H1 (cell line): ENCODE data around the gene CAMK1G. TPM values are rescaled to one million over a fixed set of nuclear protein-coding genes. Genes with fewer than 3 reads are reported as not detected.

Experiments
- CTCF ChIA-PET: fragments of 300-600 bp; sonication (Branson Sonifier 250); formaldehyde crosslinking; loops from one replicate; lab custom pipeline; 2021; ENCODE audit not compliant: partially characterized antibody; lab: Charles Lee
- POLR2A ChIA-PET: fragments of 300-600 bp; sonication (Branson Sonifier 250); formaldehyde crosslinking; loops from one replicate; lab custom pipeline; 2021; ENCODE audit warnings: inconsistent platforms; ENCODE audit not compliant: partially characterized antibody; lab: Charles Lee
- DNase-seq, 2 experiments: peaks; one replicate each; pipeline versions ENCODE4 v3.0.0 to v3.0.0-alpha.2; 2010 to 2022; ENCODE audit warnings: low spot score in 2 of 2, low read depth in 1 of 2, mixed read lengths in 1 of 2
- FAIRE-seq: peaks from 2 replicates; lab custom pipeline; 2011; peaks lifted over from hg19 to GRCh38; lab: Jason Lieb, UNC
- H2AFZ ChIP-seq: 2 replicates; pipeline ENCODE4 v1.8.1; 2012; ENCODE audit warnings: low read length, inconsistent platforms
- H2AK5ac ChIP-seq: 2 replicates; pipeline ENCODE4 v1.6.1; 2013; ENCODE audit warnings: low read depth, low read length
- H2BK120ac ChIP-seq: replicated peaks from 2 replicates; pipeline ENCODE3; 2013; ENCODE audit warnings: low read depth, low read length, inconsistent platforms
- H2BK12ac ChIP-seq: 2 replicates; pipeline ENCODE4 v1.6.1; 2013; ENCODE audit warnings: low read depth, low read length
- H2BK15ac ChIP-seq: 2 replicates; pipeline ENCODE4 v1.6.1; 2013; ENCODE audit warnings: low read length
- H2BK20ac ChIP-seq: 2 replicates; pipeline ENCODE4 v1.6.1; 2013; ENCODE audit warnings: low read length
- H2BK5ac ChIP-seq: 2 replicates; pipeline ENCODE4 v1.6.1; 2013; ENCODE audit warnings: low read depth, low read length
- H3K14ac ChIP-seq: 2 replicates; pipeline ENCODE4 v1.6.1; 2013; ENCODE audit warnings: inconsistent platforms; ENCODE audit not compliant: insufficient read length
- H3K18ac ChIP-seq: 2 replicates; pipeline ENCODE4 v1.6.1; 2013; ENCODE audit warnings: low read length; ENCODE audit errors: extremely low read depth
- H3K23ac ChIP-seq: 2 replicates; pipeline ENCODE4 v1.6.1; 2013; ENCODE audit warnings: inconsistent platforms; ENCODE audit not compliant: insufficient read length
- H3K23me2 ChIP-seq: 2 replicates; pipeline ENCODE4 v1.6.1; 2013; ENCODE audit warnings: low read depth, low read length
- H3K27ac ChIP-seq: 2 replicates; pipeline ENCODE4 v1.6.1; 2011; ENCODE audit warnings: low read depth, low read length, inconsistent platforms
- H3K27me3 ChIP-seq, 4 experiments: replicated peaks in 1 of 4; 1 replicate in 1 of 4; 2 replicates in 3 of 4; pipeline versions ENCODE4 v1.6.1 to v1.8.1; 2011 to 2013; ENCODE audit warnings: low read length in 3 of 4, mild to moderate bottlenecking in 3 of 4, inconsistent platforms in 2 of 4, mixed read lengths in 2 of 4, moderate library complexity in 1 of 4; ENCODE audit not compliant: control insufficient read depth in 3 of 4, insufficient read depth in 3 of 4; ENCODE audit errors: extremely low read depth in 1 of 4
- H3K36me3 ChIP-seq, 4 experiments: 2 replicates each; pipeline versions ENCODE4 v1.6.1 to v1.8.1; 2011 to 2013; ENCODE audit warnings: mild to moderate bottlenecking in 4 of 4, low read length in 3 of 4, moderate library complexity in 2 of 4, control low read depth in 1 of 4, inconsistent platforms in 1 of 4; ENCODE audit not compliant: insufficient read depth in 4 of 4, control insufficient read depth in 2 of 4
- H3K4ac ChIP-seq: replicated peaks from 2 replicates; pipeline ENCODE3; 2013; ENCODE audit warnings: low read length, low read depth, mixed read lengths, inconsistent platforms; ENCODE audit not compliant: insufficient read length
- H3K4me1 ChIP-seq, 4 experiments: replicated peaks in 1 of 4; 1 replicate in 1 of 4; 2 replicates in 3 of 4; pipeline versions ENCODE4 v1.6.1 to v1.8.1; 2011 to 2013; ENCODE audit warnings: low read length in 3 of 4, inconsistent platforms in 2 of 4, mixed read lengths in 1 of 4; ENCODE audit not compliant: insufficient read depth in 4 of 4, control insufficient read depth in 3 of 4
- H3K4me2 ChIP-seq, 2 experiments: 2 replicates each; pipeline versions ENCODE4 v1.6.1 to v1.8.1; 2011 to 2013; ENCODE audit warnings: low read depth in 2 of 2, low read length in 2 of 2, control low read depth in 1 of 2, inconsistent platforms in 1 of 2, mild to moderate bottlenecking in 1 of 2; ENCODE audit not compliant: insufficient read depth in 1 of 2
- H3K4me3 ChIP-seq, 4 experiments: fragments of 200-600, 300-600 bp in 1 of 4; sonication (generic), shearing (Covaris generic), sonication (Bioruptor Twin) in 1 of 4; 2 replicates each; pipeline versions ENCODE4 v1.5.1 to v1.8.1; 2011 to 2016; ENCODE audit warnings: low read length in 4 of 4, low read depth in 3 of 4, control low read depth in 2 of 4, inconsistent platforms in 2 of 4, mild to moderate bottlenecking in 2 of 4, mixed read lengths in 1 of 4, moderate library complexity in 1 of 4; ENCODE audit not compliant: insufficient read depth in 2 of 4; ENCODE audit errors: extremely low read depth in 1 of 4
- H3K56ac ChIP-seq: replicated peaks from 2 replicates; pipeline ENCODE3; 2013; ENCODE audit warnings: low read depth, mild to moderate bottlenecking, mixed read lengths, low read length, inconsistent platforms; ENCODE audit not compliant: insufficient read length
- H3K79me1 ChIP-seq: 2 replicates; pipeline ENCODE4 v1.6.1; 2013; ENCODE audit warnings: low read depth, low read length, control low read depth
- H3K79me2 ChIP-seq, 2 experiments: 2 replicates each; pipeline versions ENCODE4 v1.6.1 to v1.8.1; 2012 to 2013; ENCODE audit warnings: low read length in 2 of 2, mild to moderate bottlenecking in 2 of 2, inconsistent platforms in 1 of 2; ENCODE audit not compliant: insufficient read depth in 2 of 2, control insufficient read depth in 1 of 2
- H3K9ac ChIP-seq, 4 experiments: replicated peaks in 1 of 4; 1 replicate in 1 of 4; 2 replicates in 3 of 4; pipeline versions ENCODE4 v1.6.1 to v1.8.1; 2011 to 2013; ENCODE audit warnings: low read depth in 3 of 4, low read length in 3 of 4, control low read depth in 2 of 4, mild to moderate bottlenecking in 2 of 4, moderate library complexity in 2 of 4, inconsistent platforms in 1 of 4; ENCODE audit errors: extremely low read depth in 1 of 4
- H3K9me3 ChIP-seq, 2 experiments: 2 replicates each; pipeline versions ENCODE4 v1.6.1 to v1.8.1; 2012 to 2013; ENCODE audit warnings: mild to moderate bottlenecking in 2 of 2, moderate library complexity in 2 of 2, control low read depth in 1 of 2, inconsistent platforms in 1 of 2, low read depth in 1 of 2, low read length in 1 of 2, mixed read lengths in 1 of 2; ENCODE audit not compliant: insufficient read depth in 2 of 2
- H4K20me1 ChIP-seq, 2 experiments: replicated peaks in 1 of 2; 2 replicates each; pipeline versions ENCODE3 to v1.8.1; 2011 to 2013; ENCODE audit warnings: inconsistent platforms in 2 of 2, low read length in 2 of 2, mild to moderate bottlenecking in 1 of 2; ENCODE audit not compliant: insufficient read depth in 2 of 2, control insufficient read depth in 1 of 2
- H4K5ac ChIP-seq: 2 replicates; pipeline ENCODE4 v1.6.1; 2013; ENCODE audit warnings: low read length, low read depth, mixed read lengths, inconsistent platforms; ENCODE audit not compliant: insufficient read length
- H4K8ac ChIP-seq: 2 replicates; pipeline ENCODE4 v1.8.0; 2013; ENCODE audit warnings: mild to moderate bottlenecking, moderate library complexity, low read length, inconsistent platforms; ENCODE audit not compliant: insufficient read depth; ENCODE audit errors: extremely low read depth
- H4K91ac ChIP-seq: replicated peaks from 2 replicates; pipeline ENCODE3; 2013; ENCODE audit warnings: low read length, mixed read lengths, inconsistent platforms; ENCODE audit not compliant: insufficient read length
- CTBP2 ChIP-seq: IDR thresholded peaks from 2 replicates; pipeline ENCODE4 v1.7.0; 2011; ENCODE audit warnings: borderline replicate concordance, mild to moderate bottlenecking, moderate library complexity, mixed read lengths, low read length; ENCODE audit not compliant: insufficient read depth, insufficient read length
- EZH2 ChIP-seq: fragments of 200-600 bp; sonication (generic); IDR thresholded peaks from 2 replicates; pipeline ENCODE4 v1.7.1; 2012; ENCODE audit warnings: low read depth, mild to moderate bottlenecking, moderate library complexity, low read length, inconsistent platforms; ENCODE audit not compliant: severe bottlenecking
- JUND ChIP-seq: IDR thresholded peaks from 2 replicates; pipeline ENCODE4 v1.6.1; 2011; ENCODE audit warnings: mild to moderate bottlenecking, improper control_type of control experiment, low read length
- RXRA ChIP-seq: IDR thresholded peaks from 2 replicates; pipeline ENCODE4 v1.6.1; 2011; ENCODE audit warnings: low read depth, mild to moderate bottlenecking, low read length, moderate library complexity; ENCODE audit not compliant: insufficient read depth
- SP4 ChIP-seq: IDR thresholded peaks from 2 replicates; pipeline ENCODE4 v1.6.1; 2012; ENCODE audit warnings: low read length, inconsistent platforms
- SUZ12 ChIP-seq: fragments of 200-600 bp; sonication (generic); IDR thresholded peaks from 2 replicates; pipeline ENCODE4 v1.6.1; 2012; ENCODE audit warnings: mild to moderate bottlenecking, inconsistent platforms, low read length, moderate library complexity, mixed read lengths
- WGBS, 2 experiments: shearing (Covaris generic) in 1 of 2; methylation state at CpG; one replicate each; pipeline versions ENCODE4 v1.1.6 to v1.1.7; 2013 to 2015; ENCODE audit warnings: low lambda C conversion rate in 2 of 2, mixed read lengths in 2 of 2, inconsistent platforms in 1 of 2, low coverage in 1 of 2, missing lambda C conversion rate in 1 of 2; ENCODE audit not compliant: insufficient replicate concordance in 2 of 2, insufficient coverage in 1 of 2, insufficient read length in 1 of 2; ENCODE audit errors: extremely low coverage in 1 of 2, missing lambda C conversion rate in 1 of 2; 5-methylcytosine and 5-hydroxymethylcytosine counted together
- polyA plus RNA-seq, 7 experiments: library from polyadenylated mRNA; depleted of rRNA in 3 of 7; stranded (reverse) in 5 of 7; unstranded in 2 of 7; fragments of >200 nt in 5 of 7; fragments of 200-250 nt in 2 of 7; gene quantifications; 1 replicate in 5 of 7; 2 replicates in 1 of 7; 4 replicates in 1 of 7; pipeline versions ENCODE4 v1.2.1 to v1.2.3, GENCODE V29; 2011 to 2013; ENCODE audit warnings: missing spikeins in 2 of 7, mixed read lengths in 2 of 7
- total RNA-seq: library from RNA; stranded (reverse); fragmentation: NEBNext Ultra II Directional; extraction: Animal tissue kit (Norgen Biotek cat#: 25700); gene quantifications from 2 replicates; pipeline ENCODE4 v1.2.1, GENCODE V29; 2021

CAMK1G gene
- total and polyA plus RNA-seq, 2 of the 8 experiments (the other 6 are each of a cell fraction or from before 2014, with no cell fraction given): 1.00 to 1.0 TPM

GRCh38 chr1:209662879-209663327 is 79.4 kb downstream of the CAMK1G start:
- H4K20me1 ChIP-seq: no peaks in the 10 kb centered on the region
- H3K4me2 ChIP-seq: no peak overlapping the region
- H3K9me3 ChIP-seq: no peaks in the 10 kb centered on the region
- DNase-seq (no peak), FAIRE-seq (no peak)
- no peak overlapping the region for H3K4ac ChIP-seq
- H4K5ac ChIP-seq: no peak overlapping the region
- H2AFZ ChIP-seq: no peak overlapping the region
- no peak overlapping the region for H2BK5ac ChIP-seq
- no peak overlapping the region for H3K4me3 ChIP-seq
- H2BK120ac ChIP-seq: no peak overlapping the region
- ChIA-PET CTCF (interaction anchor here (1.7 kb wide), 1 partner anchor 16 kb away, joined by 7 read pairs; no protein-coding TSS in a partner anchor), POLR2A (interaction anchor here (2.2 kb wide), 1 partner anchor 11 kb away, joined by 8 read pairs; no protein-coding TSS in a partner anchor)
- H3K79me1 ChIP-seq: no peaks in the 10 kb centered on the region
- H3K9ac ChIP-seq: no peak overlapping the region
- TF ChIP-seq CTBP2 (no peak), SUZ12 (no peak), RXRA (no peak), EZH2 (no peak), SP4 (no peak), JUND (no peak)
- no peak overlapping the region for H2AK5ac ChIP-seq
- H3K27ac ChIP-seq: no peak overlapping the region
- no peak overlapping the region for H2BK15ac ChIP-seq
- WGBS, 2 experiments: 95% methylated on average over 3 of the region's 3 CpGs; no CpG with 5 or more reads in 1 of the 2 experiments
- no peaks in the 10 kb centered on the region for H3K79me2 ChIP-seq
- no peak overlapping the region for H3K14ac ChIP-seq
- no peak overlapping the region for H2BK12ac ChIP-seq
- no peaks in the 10 kb centered on the region for H3K36me3 ChIP-seq
- no peaks in the 10 kb centered on the region for H3K23me2 ChIP-seq
- peaks cover 0 to 3% (median 0%) of the 10 kb centered on the region in 4 experiments; a peak in 2 of 7 replicates for H3K4me1 ChIP-seq
- H4K8ac ChIP-seq: no peak overlapping the region
- no peaks in the 10 kb centered on the region for H3K27me3 ChIP-seq
- H3K56ac ChIP-seq: no peak overlapping the region
- H3K18ac ChIP-seq: no peak overlapping the region
- no peak overlapping the region for H2BK20ac ChIP-seq
- H3K23ac ChIP-seq: no peak overlapping the region
- no peak overlapping the region for H4K91ac ChIP-seq
